AG04449 (cell line): ENCODE data around the gene SV2C.
"Not testable (repeated sequence)": the region's sequence is repeated elsewhere in the genome, so short reads cannot be mapped to it uniquely, and the experiment has no call there.

ENCODE experiments used
- CTCF ChIA-PET: fragments of 350-600 bp; formaldehyde crosslinking; extraction: SDS; loops from one replicate; lab custom pipeline; 2021; ENCODE audit warnings: antibody characterized with exemption; lab: Yijun Ruan, JAX
- POLR2A ChIA-PET: fragments of 400-600, 350-600 bp; formaldehyde crosslinking; extraction: SDS; loops from one replicate; lab custom pipeline; 2020; ENCODE audit warnings: antibody characterized with exemption, inconsistent platforms; lab: Yijun Ruan, JAX
- DNase-seq: peaks from one replicate; pipeline ENCODE4 v3.0.0-alpha.2; 2010; ENCODE audit warnings: low read depth, low spot score
- H3K4me3 ChIP-seq: 2 replicates; pipeline ENCODE4 v1.5.1; 2011; ENCODE audit warnings: low read depth, mild to moderate bottlenecking, control low read depth, low read length
- TF ChIP-seq, protein P1 (sequence below): IDR thresholded peaks from one replicate; pipeline ENCODE4 v1.5.1; 2011; ENCODE audit warnings: mild to moderate bottlenecking, moderate library complexity, low read length, control low read depth, inconsistent platforms; ENCODE audit not compliant: insufficient read depth; ENCODE audit errors: missing control alignments

SV2C gene

DNA sequence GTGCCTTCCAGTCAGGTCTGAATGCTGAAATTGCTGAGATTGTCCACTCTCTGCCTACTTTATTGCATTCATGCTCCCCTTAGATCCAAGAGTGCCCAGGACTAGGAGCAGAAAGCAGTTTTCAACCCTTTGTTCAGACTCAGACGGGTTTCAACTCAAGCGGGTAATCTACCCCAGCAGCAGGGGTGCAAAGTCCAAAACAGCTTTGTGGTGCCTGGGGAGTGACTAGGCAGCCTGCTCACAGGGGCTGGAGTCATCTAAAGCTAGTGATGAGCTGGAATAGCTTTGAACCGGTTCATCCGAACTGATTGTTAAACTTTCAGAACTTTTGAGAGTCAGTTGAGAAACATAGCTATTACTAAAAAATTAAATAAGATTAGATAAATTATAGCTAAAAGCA, 248.9 kb downstream of the SV2C start:
- ChIA-PET CTCF (no interaction called here), POLR2A (no interaction called here)
- TF ChIP-seq, protein P1, sequence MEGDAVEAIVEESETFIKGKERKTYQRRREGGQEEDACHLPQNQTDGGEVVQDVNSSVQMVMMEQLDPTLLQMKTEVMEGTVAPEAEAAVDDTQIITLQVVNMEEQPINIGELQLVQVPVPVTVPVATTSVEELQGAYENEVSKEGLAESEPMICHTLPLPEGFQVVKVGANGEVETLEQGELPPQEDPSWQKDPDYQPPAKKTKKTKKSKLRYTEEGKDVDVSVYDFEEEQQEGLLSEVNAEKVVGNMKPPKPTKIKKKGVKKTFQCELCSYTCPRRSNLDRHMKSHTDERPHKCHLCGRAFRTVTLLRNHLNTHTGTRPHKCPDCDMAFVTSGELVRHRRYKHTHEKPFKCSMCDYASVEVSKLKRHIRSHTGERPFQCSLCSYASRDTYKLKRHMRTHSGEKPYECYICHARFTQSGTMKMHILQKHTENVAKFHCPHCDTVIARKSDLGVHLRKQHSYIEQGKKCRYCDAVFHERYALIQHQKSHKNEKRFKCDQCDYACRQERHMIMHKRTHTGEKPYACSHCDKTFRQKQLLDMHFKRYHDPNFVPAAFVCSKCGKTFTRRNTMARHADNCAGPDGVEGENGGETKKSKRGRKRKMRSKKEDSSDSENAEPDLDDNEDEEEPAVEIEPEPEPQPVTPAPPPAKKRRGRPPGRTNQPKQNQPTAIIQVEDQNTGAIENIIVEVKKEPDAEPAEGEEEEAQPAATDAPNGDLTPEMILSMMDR = no peak
- no peak for DNase-seq
- no peak overlapping the region for H3K4me3 ChIP-seq

DNA sequence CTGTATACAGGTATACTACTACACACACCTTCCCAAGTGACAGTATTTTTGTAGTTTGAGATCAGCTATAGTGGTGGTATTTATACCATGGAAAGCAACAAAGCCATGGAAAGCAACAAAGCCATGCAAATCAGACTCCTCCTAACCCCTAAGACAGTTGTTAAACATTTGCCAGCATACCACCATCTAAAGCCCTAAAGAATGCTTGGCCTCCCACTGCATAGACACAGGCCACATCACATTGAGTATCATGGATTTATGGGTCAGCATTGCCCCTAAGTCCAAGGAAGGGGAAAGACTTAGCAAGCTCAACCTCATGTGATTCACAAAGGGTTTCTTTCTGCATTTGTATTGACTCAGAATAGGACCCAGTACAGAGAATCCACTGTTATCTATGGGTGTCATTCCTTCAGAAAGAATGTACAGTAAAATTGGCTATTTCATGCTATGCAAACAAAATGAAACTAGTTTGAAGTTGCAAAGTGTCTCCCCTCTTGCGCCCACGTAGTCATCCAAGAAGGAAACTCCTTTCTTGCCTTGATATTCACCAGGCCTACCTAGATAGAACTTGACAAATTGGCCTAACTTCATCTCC, 249.5 kb downstream of the SV2C start:
- ChIA-PET POLR2A (no interaction called here), CTCF (no interaction called here)
- no peak overlapping the region for H3K4me3 ChIP-seq
- TF ChIP-seq, protein P1 = no peak
- DNase-seq = no peak

DNA sequence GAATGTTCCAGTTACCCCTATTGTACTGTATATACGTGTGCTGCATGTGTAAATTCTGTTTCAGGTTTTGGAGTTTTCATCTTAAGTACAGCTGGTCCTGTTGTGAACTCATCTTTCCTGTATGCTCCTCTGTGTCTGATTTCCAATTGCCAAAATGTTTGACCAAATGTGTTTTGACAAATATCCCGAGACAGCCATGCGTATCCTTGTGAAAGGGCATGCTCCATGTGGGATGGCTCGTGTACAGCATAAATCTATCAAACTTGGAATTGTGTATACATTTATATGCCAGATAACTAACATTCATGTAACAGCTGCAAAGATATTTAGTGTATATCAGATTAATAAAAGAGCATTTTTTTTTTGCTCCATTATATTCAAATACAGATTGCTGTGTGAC, 250.4 kb downstream of the SV2C start:
- DNase-seq = no peak
- ChIA-PET CTCF (no interaction called here), POLR2A (no interaction called here)
- TF ChIP-seq, protein P1 = no peak
- H3K4me3 ChIP-seq = no peak overlapping the region

DNA sequence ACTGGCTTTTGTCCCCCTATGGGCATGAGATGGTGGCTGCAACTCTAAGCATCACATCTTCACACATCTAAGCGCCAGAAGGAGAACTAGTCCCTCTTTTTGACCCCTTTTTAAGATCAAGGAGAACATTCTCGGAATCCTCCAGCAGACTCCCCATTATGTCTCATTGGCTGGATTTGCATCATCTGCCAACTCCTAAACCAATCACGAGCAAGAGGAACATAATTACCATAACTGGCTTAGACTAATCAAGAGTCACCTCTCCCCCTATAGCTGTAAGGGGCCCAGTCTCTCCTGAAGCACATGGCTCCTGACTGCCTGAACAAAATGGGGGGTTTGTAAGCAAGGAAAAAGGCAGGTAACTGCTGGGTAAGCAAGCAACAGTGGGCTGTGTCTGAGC, 251.4 kb downstream of the SV2C start:
- no peak for DNase-seq
- POLR2A ChIA-PET = no interaction called here
- TF ChIP-seq, protein P1 = no peak
- CTCF ChIA-PET = no interaction called here
- H3K4me3 ChIP-seq = no peak overlapping the region

DNA sequence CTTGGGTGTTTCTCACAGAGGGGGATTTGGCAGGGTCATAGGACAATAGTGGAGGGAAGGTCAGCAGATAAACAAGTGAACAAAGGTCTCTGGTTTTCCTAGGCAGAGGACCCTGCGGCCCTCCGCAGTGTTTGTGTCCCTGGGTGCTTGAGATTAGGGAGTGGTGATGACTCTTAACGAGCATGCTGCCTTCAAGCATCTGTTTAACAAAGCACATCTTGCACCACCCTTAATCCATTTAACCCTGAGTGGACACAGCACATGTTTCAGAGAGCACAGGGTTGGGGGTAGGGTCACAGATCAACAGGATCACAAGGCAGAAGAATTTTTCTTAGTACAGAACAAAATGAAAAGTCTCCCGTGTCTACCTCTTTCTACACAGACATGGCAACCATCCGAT, 252.3 kb downstream of the SV2C start:
- CTCF ChIA-PET, POLR2A ChIA-PET: not testable (repeated sequence)

DNA sequence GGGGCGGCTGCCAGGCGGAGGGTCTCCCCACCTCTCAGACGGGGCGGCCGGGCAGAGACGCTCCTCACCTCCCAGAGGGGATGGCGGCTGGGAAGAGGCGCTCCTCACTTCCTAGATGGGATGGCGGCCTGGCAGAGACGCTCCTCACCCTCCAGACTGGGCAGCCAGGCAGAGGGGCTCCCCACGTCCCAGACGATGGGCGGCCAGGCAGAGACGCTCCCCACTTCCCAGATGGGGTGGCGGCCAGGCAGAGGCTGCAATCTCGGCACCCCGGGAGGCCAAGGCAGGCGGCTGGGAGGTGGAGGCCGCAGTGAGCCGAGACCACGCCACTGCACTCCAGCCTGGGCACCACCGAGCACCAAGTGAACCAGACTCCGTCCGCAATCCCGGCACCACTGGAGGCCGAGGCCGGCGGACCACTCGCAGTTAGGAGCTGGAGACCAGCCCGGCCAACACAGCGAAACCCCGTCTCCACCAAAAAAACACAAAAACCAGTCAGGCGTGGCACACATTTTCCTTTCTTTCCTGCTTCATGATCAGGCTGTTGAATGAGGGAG, 253.1 kb downstream of the SV2C start:
- POLR2A ChIA-PET, DNase-seq, CTCF ChIA-PET, H3K4me3 ChIP-seq: not testable (repeated sequence)

More for the DNA sequence above, 252.3 kb downstream of the SV2C start:
- H3K4me3 ChIP-seq, DNase-seq: not testable (repeated sequence)

DNA sequence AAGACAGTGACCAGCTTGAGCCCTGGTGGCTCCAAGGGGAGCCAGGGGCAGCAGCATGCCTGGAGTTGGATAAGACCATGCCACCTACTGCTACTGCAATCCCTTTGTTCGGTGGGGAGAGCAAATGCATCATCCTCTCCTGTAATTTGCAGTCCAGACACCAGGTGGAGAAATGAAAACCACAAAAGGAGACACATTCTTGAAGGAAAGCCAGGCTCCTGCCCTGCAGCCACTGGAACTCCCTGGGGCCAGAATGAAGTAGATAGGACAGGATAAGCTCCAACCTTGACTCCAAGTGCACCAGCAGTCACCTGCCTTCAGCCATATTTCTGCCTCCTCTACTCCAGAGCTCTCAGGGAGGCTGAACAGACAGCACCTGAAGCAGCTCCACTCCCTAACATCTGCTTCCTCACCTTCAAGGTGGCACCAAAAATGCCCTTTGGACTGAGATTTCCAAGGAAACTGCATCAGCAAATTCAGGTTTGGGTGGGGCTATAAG, 254.8 kb downstream of the SV2C start:
- H3K4me3 ChIP-seq = no peak overlapping the region
- DNase-seq = no peak
- ChIA-PET POLR2A (no interaction called here), CTCF (interaction anchor here (1.5 kb wide), 1 partner anchor 246 kb away, joined by 6 read pairs; no protein-coding TSS in a partner anchor)
- TF ChIP-seq, protein P1 = peak; percentile 19
